Gastrocnemius medialis (tissue), 4 donors: ENCODE results near the gene CACNA2D2. TPM values are rescaled to one million over a fixed set of nuclear protein-coding genes. Genes with fewer than 3 reads are reported as not detected.

Source experiments
- ATAC-seq, 2 donors: fragments of 150-250 bp; one replicate each; pipeline ENCODE4 v1.9.1; 2016
- DNase-seq, 2 donors: peaks; one replicate each; pipeline ENCODE4 v3.0.0-alpha.2; 2019
- H3K27ac ChIP-seq, 4 donors: fragments of 200-600 bp; sonication (generic); 1 replicate in 1 of 4; 2 replicates in 3 of 4; pipeline ENCODE4 v1.5.1; 2016 to 2018; ENCODE audit warnings: mild to moderate bottlenecking in 2 of 4, moderate library complexity in 1 of 4
- H3K27me3 ChIP-seq, 3 donors: fragments of 200-600 bp; sonication (generic) in 2 of 3; 1 replicate in 1 of 3; 2 replicates in 2 of 3; pipeline versions ENCODE4 v1.5.1 to v1.6.0; 2016 to 2019; ENCODE audit warnings: mild to moderate bottlenecking in 1 of 3, moderate library complexity in 1 of 3
- H3K36me3 ChIP-seq, 2 donors: fragments of 200-600 bp; sonication (generic) in 1 of 2; one replicate each; pipeline ENCODE4 v1.5.1; 2017 to 2018
- H3K4me1 ChIP-seq, 2 donors: fragments of 200-600 bp; sonication (generic) in 1 of 2; one replicate each; pipeline ENCODE4 v1.5.1; 2016 to 2017; ENCODE audit warnings: mild to moderate bottlenecking in 2 of 2
- H3K4me3 ChIP-seq, 4 donors: fragments of 200-600 bp; sonication (generic) in 3 of 4; 1 replicate in 1 of 4; 2 replicates in 3 of 4; pipeline ENCODE4 v1.5.1; 2016 to 2019; ENCODE audit warnings: mild to moderate bottlenecking in 2 of 4
- H3K9me3 ChIP-seq, 3 donors: fragments of 200-600 bp; sonication (generic) in 2 of 3; 1 replicate in 1 of 3; 2 replicates in 2 of 3; pipeline ENCODE4 v1.5.1; 2016 to 2019
- CTCF ChIP-seq, 5 experiments: fragments of 450-650 bp in 3 of 5; fragments of 200-600 bp in 2 of 5; sonication (generic) in 2 of 5; IDR thresholded peaks in 4 of 5; conservative IDR thresholded peaks in 1 of 5; 1 replicate in 4 of 5; 2 replicates in 1 of 5; pipeline ENCODE4 v1.5.1; 2016 to 2019; ENCODE audit warnings: antibody characterized with exemption in 5 of 5, mild to moderate bottlenecking in 3 of 5, moderate library complexity in 3 of 5
- POLR2A ChIP-seq, 2 donors: fragments of 450-650 bp; IDR thresholded peaks; one replicate each; pipeline ENCODE4 v1.6.1; 2017; ENCODE audit warnings: antibody characterized with exemption in 2 of 2, mild to moderate bottlenecking in 2 of 2, moderate library complexity in 2 of 2
- in situ Hi-C, 4 donors: fragments of 200-750 bp; cut with MboI; loops; one replicate each; pipeline versions ENCODE4 v1.15.0 to v1.8.0; 2017; ENCODE audit warnings: low sequenced_read_pairs in 4 of 4
- intact Hi-C: fragments of 100-400 bp; cut with DNase I; formaldehyde crosslinking; loops from one replicate; pipeline ENCODE4 v1.15.1; 2023; ENCODE audit warnings: low total_unique reads
- total RNA-seq, 4 donors: library from RNA; depleted of rRNA; stranded (reverse); fragments of >200 nt; gene quantifications; one replicate each; pipeline versions ENCODE4 v1.1.0 to v1.2.3, GENCODE V29; 2016

Gene CACNA2D2
- total RNA-seq, 4 donors from 2014 or later: 0.27 to 0.68 (median 0.45) TPM

- Histone ChIP-seq H3K4me1 (peaks cover 0 to 10% of the 10 kb centered on the region in 2 donors), H3K27ac (no peak overlapping the region), H3K36me3 (no peaks in the 10 kb centered on the region), H3K4me3 (no peak overlapping the region), H3K9me3 (no peaks in the 10 kb centered on the region), H3K27me3 (no peaks in the 10 kb centered on the region)
- intact Hi-C loops: no loop called here
- ATAC-seq (no peak), DNase-seq (no peak)
- in situ Hi-C loops: no loop called here
- no peak for TF ChIP-seq POLR2A (IDR thresholded peaks at IDR 0.05)
- TF ChIP-seq CTCF (IDR thresholded peaks at IDR 0.05 in 4 of 5, conservative IDR thresholded peaks at IDR 0.05 in 1 of 5): no peak
Measured at GRCh38 chr3:50504681-50505080, 1.2 kb upstream of the CACNA2D2 start.

GRCh38 chr3:50502584-50503423, 630 bp downstream of the CACNA2D2 start:
- no peaks in the 10 kb centered on the region for H3K36me3 ChIP-seq
- in situ Hi-C loops (no loop called here), intact Hi-C loops (no loop called here)
- TF ChIP-seq CTCF (IDR thresholded peaks at IDR 0.05 in 4 of 5, conservative IDR thresholded peaks at IDR 0.05 in 1 of 5) (no peak), POLR2A (IDR thresholded peaks at IDR 0.05) (no peak)
- H3K27ac ChIP-seq: no peak overlapping the region
- DNase-seq (no peak), ATAC-seq (no peak)
- H3K27me3 ChIP-seq: no peaks in the 10 kb centered on the region
- H3K9me3 ChIP-seq: no peaks in the 10 kb centered on the region
- peaks cover 0 to 10% of the 10 kb centered on the region in 2 donors for H3K4me1 ChIP-seq
- H3K4me3 ChIP-seq: peak overlapping the region; percentile 52 to 66 (median 58)

DNA sequence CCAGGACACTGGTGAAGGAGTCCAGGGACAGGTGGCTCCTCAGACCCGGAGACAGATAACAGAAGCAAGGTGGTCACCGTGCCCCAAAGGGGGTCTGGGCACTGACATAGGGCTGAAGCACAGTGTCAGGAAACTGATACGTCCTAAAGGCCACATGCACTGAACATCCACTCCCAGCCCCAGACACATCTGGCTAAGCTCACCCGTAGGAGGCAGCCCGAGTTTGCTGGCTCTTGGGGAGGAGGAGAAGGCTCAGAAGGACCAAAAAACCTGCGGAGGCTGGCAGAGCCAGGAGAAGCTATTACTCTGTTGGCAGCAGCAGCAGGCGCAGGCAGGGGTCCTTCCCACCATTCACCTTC, 1.2 kb downstream of the CACNA2D2 start:
- intact Hi-C loops: no loop called here
- no peaks in the 10 kb centered on the region for H3K9me3 ChIP-seq
- H3K4me1 ChIP-seq: peaks cover 0 to 10% of the 10 kb centered on the region in 2 donors
- ATAC-seq (no peak), DNase-seq (no peak)
- no peak for TF ChIP-seq POLR2A (IDR thresholded peaks at IDR 0.05)
- TF ChIP-seq CTCF (IDR thresholded peaks at IDR 0.05 in 4 of 5, conservative IDR thresholded peaks at IDR 0.05 in 1 of 5): no peak
- no peaks in the 10 kb centered on the region for H3K27me3 ChIP-seq
- H3K4me3 ChIP-seq: peak overlapping the region; percentile 52 to 66 (median 58)
- H3K36me3 ChIP-seq: no peaks in the 10 kb centered on the region
- H3K27ac ChIP-seq: no peak overlapping the region
- in situ Hi-C loops: no loop called here

GRCh38 chr3:50495609-50496423, 7.6 kb downstream of the CACNA2D2 start:
- ATAC-seq: no peak
- no peaks in the 10 kb centered on the region for H3K36me3 ChIP-seq
- DNase-seq: no peak
- in situ Hi-C loops (no loop called here), intact Hi-C loops (no loop called here)
- no peaks in the 10 kb centered on the region for H3K9me3 ChIP-seq
- no peak overlapping the region for H3K4me3 ChIP-seq
- no peaks in the 10 kb centered on the region for H3K27me3 ChIP-seq
- H3K27ac ChIP-seq: no peak overlapping the region
- no peak for TF ChIP-seq CTCF (IDR thresholded peaks at IDR 0.05 in 4 of 5, conservative IDR thresholded peaks at IDR 0.05 in 1 of 5)
- TF ChIP-seq POLR2A (IDR thresholded peaks at IDR 0.05): no peak
- H3K4me1 ChIP-seq: no peaks in the 10 kb centered on the region
